ENCODE data around the gene KIF3C.

DNA sequence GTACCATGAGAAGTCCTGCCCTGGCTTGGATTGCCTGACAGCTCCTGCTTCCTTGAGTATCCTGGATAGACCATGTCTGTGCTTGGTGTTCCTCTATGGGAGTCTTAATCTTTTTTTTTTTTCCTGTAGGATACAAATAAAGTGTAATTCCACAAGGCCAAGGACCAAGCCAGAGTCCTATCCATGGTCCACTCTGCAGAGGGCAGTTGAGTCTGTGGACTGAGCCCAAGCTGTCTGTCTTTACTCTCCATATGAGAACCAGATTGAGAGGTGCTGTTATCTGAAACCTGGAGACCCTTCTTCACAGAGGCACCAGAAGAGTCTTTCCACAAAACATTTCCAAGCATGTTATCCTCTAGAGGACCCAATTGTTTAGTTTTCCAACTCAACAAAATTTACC is 1.4 kb upstream of the KIF3C start:
- no peak for TF ChIP-seq POLR2A (IDR thresholded peaks at IDR 0.05)
- no peak for TF ChIP-seq CTCF (IDR thresholded peaks at IDR 0.05)

Data from testis (tissue), 2 donors.